VCaP (cell line): Measurements from ENCODE around the gene ZNF776.

Experiments
- H3K27ac ChIP-seq: fragments of 450-650 bp; 2 replicates; pipeline ENCODE4 v1.5.1; 2017
- TF ChIP-seq, protein P1 (sequence below): fragments of 450-650 bp; conservative IDR thresholded peaks from 2 replicates; pipeline ENCODE4 v1.5.1; 2017; ENCODE audit warnings: mild to moderate bottlenecking, moderate library complexity

The ZNF776 gene

DNA sequence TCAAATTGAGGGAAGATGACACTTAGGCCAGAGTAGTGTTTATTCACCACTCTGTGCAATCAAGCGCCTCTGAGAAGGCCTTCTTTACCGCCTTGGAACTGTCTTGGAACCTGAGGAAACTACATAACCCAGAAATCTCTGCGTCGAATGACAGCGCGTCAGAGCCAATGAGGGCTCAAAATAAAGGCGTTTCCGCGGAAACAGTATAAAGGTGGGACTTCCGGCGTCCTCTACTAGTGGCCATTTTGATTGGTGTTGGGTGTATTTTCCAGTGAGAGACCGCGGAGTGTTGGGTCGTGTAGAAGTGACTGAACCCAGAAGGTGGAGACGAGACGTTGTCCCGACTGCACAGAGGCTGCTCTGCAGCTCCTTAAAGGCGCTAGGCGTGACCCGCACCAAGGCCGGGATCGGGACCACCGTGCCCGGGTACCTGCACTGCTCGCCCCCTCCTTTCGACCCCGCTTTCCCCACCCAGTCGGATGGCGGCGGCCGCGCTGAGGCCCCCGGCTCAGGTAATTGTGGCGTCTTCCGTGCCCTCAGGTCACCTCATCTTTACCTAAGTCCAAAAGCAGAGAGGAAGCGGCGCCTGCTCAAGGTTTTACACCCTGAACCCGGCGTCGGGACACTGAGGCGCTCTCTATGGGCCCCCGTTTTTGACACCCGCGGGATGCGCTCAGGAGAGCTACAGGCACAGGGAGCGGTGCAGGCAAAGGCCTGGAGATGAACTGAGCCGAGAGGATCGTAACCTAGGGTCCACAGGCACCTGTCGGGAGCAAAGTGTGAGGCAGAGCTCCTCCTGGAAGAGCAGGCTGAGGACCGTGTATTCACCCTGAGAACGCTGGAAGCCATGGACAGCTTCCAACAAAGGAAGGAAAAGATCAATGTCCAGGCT lies at the start of gene ZNF776:
Gene ZNF776 (plus strand): TSS at position 236 of the 892 bp plus-strand sequence. CDS start 244 bp downstream, at position 480.
- TF ChIP-seq, protein P1, sequence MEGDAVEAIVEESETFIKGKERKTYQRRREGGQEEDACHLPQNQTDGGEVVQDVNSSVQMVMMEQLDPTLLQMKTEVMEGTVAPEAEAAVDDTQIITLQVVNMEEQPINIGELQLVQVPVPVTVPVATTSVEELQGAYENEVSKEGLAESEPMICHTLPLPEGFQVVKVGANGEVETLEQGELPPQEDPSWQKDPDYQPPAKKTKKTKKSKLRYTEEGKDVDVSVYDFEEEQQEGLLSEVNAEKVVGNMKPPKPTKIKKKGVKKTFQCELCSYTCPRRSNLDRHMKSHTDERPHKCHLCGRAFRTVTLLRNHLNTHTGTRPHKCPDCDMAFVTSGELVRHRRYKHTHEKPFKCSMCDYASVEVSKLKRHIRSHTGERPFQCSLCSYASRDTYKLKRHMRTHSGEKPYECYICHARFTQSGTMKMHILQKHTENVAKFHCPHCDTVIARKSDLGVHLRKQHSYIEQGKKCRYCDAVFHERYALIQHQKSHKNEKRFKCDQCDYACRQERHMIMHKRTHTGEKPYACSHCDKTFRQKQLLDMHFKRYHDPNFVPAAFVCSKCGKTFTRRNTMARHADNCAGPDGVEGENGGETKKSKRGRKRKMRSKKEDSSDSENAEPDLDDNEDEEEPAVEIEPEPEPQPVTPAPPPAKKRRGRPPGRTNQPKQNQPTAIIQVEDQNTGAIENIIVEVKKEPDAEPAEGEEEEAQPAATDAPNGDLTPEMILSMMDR: no peak
- peak within 1 kb of the TSS; percentile 95 for H3K27ac ChIP-seq

DNA sequence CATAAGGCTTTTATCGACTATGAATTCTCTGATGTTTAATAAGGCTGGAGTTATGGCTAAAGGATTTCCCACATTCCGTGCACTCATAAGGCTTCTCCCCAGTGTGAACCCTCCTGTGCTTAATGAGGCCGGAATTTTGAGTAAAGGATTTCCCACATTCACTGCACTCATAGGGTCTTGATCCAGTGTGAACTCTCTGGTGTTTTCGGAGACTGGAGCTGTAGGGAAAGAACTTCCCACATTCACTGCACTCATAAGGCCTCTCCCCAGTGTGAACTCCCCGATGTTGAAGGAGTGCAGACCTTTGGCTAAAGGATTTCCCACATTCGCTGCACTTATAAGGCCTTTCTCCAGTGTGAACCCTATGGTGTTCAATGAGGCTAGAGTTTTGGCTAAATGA lies 45.0 kb upstream of the ZNF776 start:
- H3K27ac ChIP-seq: no peak overlapping the region
- TF ChIP-seq, protein P1: no peak

DNA sequence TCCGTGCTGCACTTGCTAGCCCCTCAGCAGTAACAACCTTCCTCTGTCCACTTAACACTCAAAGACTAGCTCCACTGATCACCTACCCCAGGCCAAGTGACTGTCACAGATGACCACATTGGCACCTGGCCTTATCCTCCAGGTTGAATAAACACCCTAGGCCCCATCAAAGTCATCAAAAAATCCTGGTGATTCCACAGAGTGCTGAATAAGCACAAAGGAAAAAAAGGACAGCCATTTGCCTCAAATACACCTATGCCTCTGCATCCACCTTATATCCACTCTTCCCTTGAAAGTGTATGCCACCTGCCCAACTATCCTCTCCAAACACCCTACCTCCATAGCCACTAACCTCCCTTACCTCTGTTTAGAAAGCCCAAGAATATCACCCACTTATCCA lies 40.3 kb upstream of the ZNF776 start:
- TF ChIP-seq, protein P1: no peak
- no peak overlapping the region for H3K27ac ChIP-seq

DNA sequence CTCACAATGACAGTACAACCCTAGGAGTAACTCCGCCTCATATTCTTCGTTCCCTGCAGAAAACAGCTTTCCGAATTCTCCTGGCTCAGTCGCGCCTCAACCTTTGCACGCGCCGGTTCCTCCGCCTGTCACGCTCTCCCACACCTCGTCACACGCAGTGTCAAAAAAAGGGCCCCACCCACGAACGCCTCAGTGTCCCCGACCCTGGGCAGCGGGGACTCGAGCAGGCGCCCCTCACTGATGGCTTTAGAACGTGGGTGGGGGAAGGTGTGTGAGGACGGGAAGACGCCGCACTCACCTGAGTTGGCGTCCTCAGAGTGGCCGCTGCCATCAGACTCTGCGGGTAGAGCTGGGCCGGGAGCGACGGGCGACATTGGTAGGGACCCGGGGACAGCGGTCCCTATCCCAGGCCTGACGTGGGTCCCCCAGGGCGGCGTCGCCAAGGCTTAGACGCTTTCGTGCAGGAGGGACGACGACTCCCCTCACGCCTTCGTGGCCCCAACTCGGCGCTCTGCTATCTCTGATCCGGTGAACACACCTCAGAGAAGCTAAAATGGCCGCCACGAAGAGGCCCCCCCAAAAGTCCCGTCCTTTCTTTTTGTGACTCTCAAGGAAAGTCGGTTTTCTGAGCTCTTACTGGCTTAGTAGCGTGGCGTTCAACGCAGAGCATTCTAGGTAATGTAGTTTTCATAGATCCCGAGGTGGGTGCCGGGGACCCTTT lies 37.8 kb upstream of the ZNF776 start, which contains the start of gene ZNF154:
Gene ZNF154 (minus strand): TSS at position 564 of the 721 bp plus-strand sequence. CDS start 233 bp downstream, at position 331.
- TF ChIP-seq, protein P1: no peak
- no peak within 1 kb of the TSS for H3K27ac ChIP-seq

DNA sequence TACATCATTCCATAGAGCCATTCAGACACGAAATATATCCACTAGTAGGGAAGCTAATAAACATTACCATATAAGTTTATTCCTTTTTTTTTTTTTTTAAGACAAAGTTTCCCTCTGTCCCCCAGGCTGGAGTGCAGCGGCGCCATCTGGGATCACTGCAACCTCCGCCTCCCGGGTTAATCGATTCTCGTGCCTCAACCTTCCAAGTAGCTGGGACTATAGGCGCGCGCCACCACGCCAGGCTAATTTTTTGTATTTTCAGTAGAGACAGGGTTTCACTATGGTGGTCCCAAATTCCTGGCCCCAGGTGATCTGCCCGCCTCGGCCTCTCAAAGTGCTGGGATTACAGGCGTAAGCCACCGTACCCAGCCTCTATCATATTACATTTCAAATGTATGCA lies 37.0 kb upstream of the ZNF776 start:
- H3K27ac ChIP-seq: no peak overlapping the region
- TF ChIP-seq, protein P1: no peak

DNA sequence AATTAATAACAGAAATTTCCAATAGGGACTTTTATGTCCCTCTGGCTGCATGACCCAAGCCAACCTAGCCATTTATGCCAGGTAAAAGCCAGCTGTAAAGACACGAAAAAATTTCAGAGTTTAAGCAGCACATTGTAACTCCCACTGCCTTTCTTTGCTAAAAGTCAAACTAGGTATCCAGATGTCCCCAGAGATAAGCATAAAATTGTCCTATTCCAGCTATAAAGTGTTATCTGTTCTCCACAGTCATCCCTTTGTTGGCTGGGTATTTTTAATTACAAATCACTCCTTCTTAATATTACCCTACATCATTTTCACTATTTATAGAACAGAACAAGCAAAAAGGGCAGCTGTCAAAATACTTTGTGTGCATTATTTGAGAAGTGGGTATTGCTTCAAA lies 34.4 kb upstream of the ZNF776 start:
- TF ChIP-seq, protein P1: no peak
- H3K27ac ChIP-seq: peak overlapping the region; percentile 36; the same call in 1 of the 2 replicates

DNA sequence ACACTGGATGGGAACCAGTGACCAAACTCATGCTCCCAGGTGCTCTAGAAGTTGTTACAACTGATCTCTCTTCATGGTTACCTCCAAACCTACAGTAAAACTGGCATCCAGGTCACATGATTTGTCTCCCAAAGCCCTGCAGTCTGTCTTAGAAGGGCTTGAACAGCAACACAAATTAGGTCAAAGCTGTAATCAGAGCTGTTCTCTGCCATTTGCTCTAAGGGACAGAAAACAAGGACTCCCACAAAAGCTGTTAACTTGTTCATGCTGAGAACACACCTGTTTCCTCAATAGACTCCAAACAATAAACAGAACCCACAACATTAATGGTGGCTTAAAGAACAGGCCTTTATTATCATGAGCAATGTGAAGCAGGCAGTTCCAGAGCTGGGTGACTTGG lies 27.2 kb upstream of the ZNF776 start:
- TF ChIP-seq, protein P1: no peak
- H3K27ac ChIP-seq: no peak overlapping the region
